Measurements from ENCODE around the gene CDK5R1.
"Not testable (repeated sequence)": the region's sequence is repeated elsewhere in the genome, so short reads cannot be mapped to it uniquely, and the experiment has no call there.

The CDK5R1 gene

GRCh38 chr17:32445971-32446370 lies 40.8 kb upstream of the CDK5R1 start:
- DNase-seq (ENCODE audit: extremely low read depth, low read depth) = no peak
- no peak for TF ChIP-seq CTCF (IDR thresholded peaks at IDR 0.05; ENCODE audit: low read depth, low read length)

GRCh38 chr17:32446949-32447348 lies 39.8 kb upstream of the CDK5R1 start:
- DNase-seq (ENCODE audit: extremely low read depth, low read depth) = no peak
- no peak for TF ChIP-seq CTCF (IDR thresholded peaks at IDR 0.05; ENCODE audit: low read depth, low read length)

- no peak for DNase-seq (ENCODE audit: extremely low read depth, low read depth)
Measured at GRCh38 chr17:32449963-32450362, 36.8 kb upstream of the CDK5R1 start.

GRCh38 chr17:32450379-32450778 lies 36.4 kb upstream of the CDK5R1 start:
- not testable (repeated sequence) for DNase-seq (ENCODE audit: extremely low read depth, low read depth)

More at GRCh38 chr17:32449963-32450362, 36.8 kb upstream of the CDK5R1 start:
- no peak for TF ChIP-seq CTCF (IDR thresholded peaks at IDR 0.05; ENCODE audit: low read depth, low read length)

GRCh38 chr17:32451879-32452278 lies 34.9 kb upstream of the CDK5R1 start:
- DNase-seq (ENCODE audit: extremely low read depth, low read depth) = no peak
- TF ChIP-seq CTCF (IDR thresholded peaks at IDR 0.05; ENCODE audit: low read depth, low read length) = no peak

GRCh38 chr17:32452281-32452680 lies 34.5 kb upstream of the CDK5R1 start:
- no peak for TF ChIP-seq CTCF (IDR thresholded peaks at IDR 0.05; ENCODE audit: low read depth, low read length)
- no peak for DNase-seq (ENCODE audit: extremely low read depth, low read depth)

- no peak for DNase-seq (ENCODE audit: extremely low read depth, low read depth)
- TF ChIP-seq CTCF (IDR thresholded peaks at IDR 0.05; ENCODE audit: low read depth, low read length) = no peak
Measured at GRCh38 chr17:32453370-32453769, 33.4 kb upstream of the CDK5R1 start.

GRCh38 chr17:32458371-32458770 lies 28.4 kb upstream of the CDK5R1 start:
- DNase-seq (ENCODE audit: extremely low read depth, low read depth) = no peak
- no peak for TF ChIP-seq CTCF (IDR thresholded peaks at IDR 0.05; ENCODE audit: low read depth, low read length)

All from AG09319 (cell line).